ENCODE results near the gene CERK.

Gene CERK

GRCh38 chr22:46660604-46661201, 77.3 kb downstream of the CERK start:
- Histone ChIP-seq H3K9ac (ENCODE audit: low read depth, low read length) (no peak overlapping the region), H3K36me3 (ENCODE audit: insufficient read depth, low read length) (no peaks in the 10 kb centered on the region)

GRCh38 chr22:46659791-46660186, 78.3 kb downstream of the CERK start:
- H3K36me3 ChIP-seq (ENCODE audit: insufficient read depth, low read length) = no peaks in the 10 kb centered on the region
- no peak overlapping the region for H3K9ac ChIP-seq (ENCODE audit: low read depth, low read length)
- no peaks in the 10 kb centered on the region for H3K9me3 ChIP-seq (ENCODE audit: control insufficient read depth, insufficient read depth, low read length)
- no peaks in the 10 kb centered on the region; the same call in 1 of the 2 replicates for H3K4me1 ChIP-seq (ENCODE audit: insufficient read depth, low read length)

More at GRCh38 chr22:46660604-46661201, 77.3 kb downstream of the CERK start:
- no peaks in the 10 kb centered on the region; the same call in 1 of the 2 replicates for H3K4me1 ChIP-seq (ENCODE audit: insufficient read depth, low read length)
- no peaks in the 10 kb centered on the region for H3K9me3 ChIP-seq (ENCODE audit: control insufficient read depth, insufficient read depth, low read length)

- Histone ChIP-seq H3K4me1 (ENCODE audit: insufficient read depth, low read length) (no peaks in the 10 kb centered on the region; the same call in 1 of the 2 replicates), H3K9me3 (ENCODE audit: control insufficient read depth, insufficient read depth, low read length) (no peaks in the 10 kb centered on the region), H3K9ac (ENCODE audit: low read depth, low read length) (no peak overlapping the region), H3K36me3 (ENCODE audit: insufficient read depth, low read length) (no peaks in the 10 kb centered on the region)
These were observed 78.8 kb downstream of the CERK start for GRCh38 chr22:46659059-46659790.

- no peaks in the 10 kb centered on the region for H3K36me3 ChIP-seq (ENCODE audit: insufficient read depth, low read length)
- no peak overlapping the region for H3K9ac ChIP-seq (ENCODE audit: low read depth, low read length)
- H3K9me3 ChIP-seq (ENCODE audit: control insufficient read depth, insufficient read depth, low read length) = no peaks in the 10 kb centered on the region
- no peaks in the 10 kb centered on the region; the same call in 1 of the 2 replicates for H3K4me1 ChIP-seq (ENCODE audit: insufficient read depth, low read length)
These were observed 79.8 kb downstream of the CERK start for GRCh38 chr22:46657996-46658947.

- no peaks in the 10 kb centered on the region; the same call in 1 of the 2 replicates for H3K4me1 ChIP-seq (ENCODE audit: insufficient read depth, low read length)
- H3K9ac ChIP-seq (ENCODE audit: low read depth, low read length) = no peak overlapping the region
These were observed 80.4 kb downstream of the CERK start for GRCh38 chr22:46657655-46657953.

GRCh38 chr22:46656856-46657654, 81.0 kb downstream of the CERK start:
- Histone ChIP-seq H3K36me3 (ENCODE audit: insufficient read depth, low read length) (no peaks in the 10 kb centered on the region), H3K9me3 (ENCODE audit: control insufficient read depth, insufficient read depth, low read length) (no peaks in the 10 kb centered on the region), H3K4me1 (ENCODE audit: insufficient read depth, low read length) (no peaks in the 10 kb centered on the region; the same call in 1 of the 2 replicates), H3K9ac (ENCODE audit: low read depth, low read length) (no peak overlapping the region)

More at GRCh38 chr22:46657655-46657953, 80.4 kb downstream of the CERK start:
- no peaks in the 10 kb centered on the region for H3K36me3 ChIP-seq (ENCODE audit: insufficient read depth, low read length)
- no peaks in the 10 kb centered on the region for H3K9me3 ChIP-seq (ENCODE audit: control insufficient read depth, insufficient read depth, low read length)

- Histone ChIP-seq H3K4me1 (ENCODE audit: insufficient read depth, low read length) (no peaks in the 10 kb centered on the region; the same call in 1 of the 2 replicates), H3K9ac (ENCODE audit: low read depth, low read length) (no peak overlapping the region), H3K9me3 (ENCODE audit: control insufficient read depth, insufficient read depth, low read length) (no peaks in the 10 kb centered on the region), H3K36me3 (ENCODE audit: insufficient read depth, low read length) (no peaks in the 10 kb centered on the region)
These were observed 82.0 kb downstream of the CERK start for GRCh38 chr22:46655861-46656608.

- Histone ChIP-seq H3K9ac (ENCODE audit: low read depth, low read length) (no peak overlapping the region), H3K36me3 (ENCODE audit: insufficient read depth, low read length) (no peaks in the 10 kb centered on the region), H3K4me1 (ENCODE audit: insufficient read depth, low read length) (no peaks in the 10 kb centered on the region; the same call in 1 of the 2 replicates), H3K9me3 (ENCODE audit: control insufficient read depth, insufficient read depth, low read length) (no peaks in the 10 kb centered on the region)
These were observed 83.0 kb downstream of the CERK start for GRCh38 chr22:46654927-46655595.

GRCh38 chr22:46654426-46654825, 83.6 kb downstream of the CERK start:
- no peaks in the 10 kb centered on the region for H3K9me3 ChIP-seq (ENCODE audit: control insufficient read depth, insufficient read depth, low read length)
- H3K36me3 ChIP-seq (ENCODE audit: insufficient read depth, low read length) = no peaks in the 10 kb centered on the region
- no peaks in the 10 kb centered on the region; the same call in 1 of the 2 replicates for H3K4me1 ChIP-seq (ENCODE audit: insufficient read depth, low read length)
- H3K9ac ChIP-seq (ENCODE audit: low read depth, low read length) = no peak overlapping the region

- Histone ChIP-seq H3K36me3 (ENCODE audit: insufficient read depth, low read length) (no peaks in the 10 kb centered on the region), H3K4me1 (ENCODE audit: insufficient read depth, low read length) (no peaks in the 10 kb centered on the region; the same call in 1 of the 2 replicates), H3K9me3 (ENCODE audit: control insufficient read depth, insufficient read depth, low read length) (no peaks in the 10 kb centered on the region), H3K9ac (ENCODE audit: low read depth, low read length) (no peak overlapping the region)
These were observed 84.5 kb downstream of the CERK start for GRCh38 chr22:46653596-46653995.

- H3K4me1 ChIP-seq (ENCODE audit: insufficient read depth, low read length) = no peaks in the 10 kb centered on the region; the same call in 1 of the 2 replicates
- H3K9ac ChIP-seq (ENCODE audit: low read depth, low read length) = no peak overlapping the region
- no peaks in the 10 kb centered on the region for H3K36me3 ChIP-seq (ENCODE audit: insufficient read depth, low read length)
These were observed 85.2 kb downstream of the CERK start for GRCh38 chr22:46652847-46653331.

GRCh38 chr22:46652081-46652846, 85.8 kb downstream of the CERK start:
- Histone ChIP-seq H3K4me1 (ENCODE audit: insufficient read depth, low read length) (no peaks in the 10 kb centered on the region; the same call in 1 of the 2 replicates), H3K9ac (ENCODE audit: low read depth, low read length) (no peak overlapping the region), H3K9me3 (ENCODE audit: control insufficient read depth, insufficient read depth, low read length) (no peaks in the 10 kb centered on the region), H3K36me3 (ENCODE audit: insufficient read depth, low read length) (no peaks in the 10 kb centered on the region)

More at GRCh38 chr22:46652847-46653331, 85.2 kb downstream of the CERK start:
- H3K9me3 ChIP-seq (ENCODE audit: control insufficient read depth, insufficient read depth, low read length) = no peaks in the 10 kb centered on the region

Measured in ES-I3 (cell line).